HG03439 (cell line): ENCODE measurements around the gene CD274.
"Not testable (repeated sequence)": the region's sequence is repeated elsewhere in the genome, so short reads cannot be mapped to it uniquely, and the experiment has no call there.

ENCODE experiments used
- ATAC-seq: cut with Tn5 transposase; IDR thresholded peaks from one replicate; pipeline ENCODE4 v1.9.1; 2021; ENCODE audit warnings: mild to moderate bottlenecking, moderate library complexity; ENCODE audit not compliant: unreplicated experiment

The CD274 gene

GRCh38 chr9:5437254-5438216 is 12.8 kb upstream of the CD274 start, which contains the start of gene PLGRKT:
PLGRKT (minus strand) TSS chr9:5437925; CDS start chr9:5431977, 5,948 bp downstream.
- peak; percentile 90 for ATAC-seq

GRCh38 chr9:5438301-5439162 is 11.8 kb upstream of the CD274 start:
- ATAC-seq = peak; percentile 58

GRCh38 chr9:5440426-5440825 is 9.9 kb upstream of the CD274 start:
- no peak for ATAC-seq

- ATAC-seq = no peak
These were observed 9.3 kb upstream of the CD274 start for GRCh38 chr9:5441043-5441442.

- no peak for ATAC-seq
These were observed 7.8 kb upstream of the CD274 start for GRCh38 chr9:5442400-5443011.

GRCh38 chr9:5443850-5444249 is 6.5 kb upstream of the CD274 start:
- no peak for ATAC-seq

- not testable (repeated sequence) for ATAC-seq
These were observed 5.2 kb upstream of the CD274 start for GRCh38 chr9:5445096-5445495.

- no peak for ATAC-seq
These were observed 4.5 kb upstream of the CD274 start for GRCh38 chr9:5445886-5446285.

GRCh38 chr9:5446451-5447236 is 3.7 kb upstream of the CD274 start:
- ATAC-seq = no peak

GRCh38 chr9:5447337-5447736 is 3.0 kb upstream of the CD274 start:
- ATAC-seq = no peak

- no peak for ATAC-seq
These were observed 2.3 kb upstream of the CD274 start for GRCh38 chr9:5448016-5448415.

- no peak for ATAC-seq
These were observed 1.6 kb upstream of the CD274 start for GRCh38 chr9:5448461-5449435.

GRCh38 chr9:5449521-5450358 is 602 bp upstream of the CD274 start:
- ATAC-seq = no peak

- no peak for ATAC-seq
These were observed 1.9 kb downstream of the CD274 start for GRCh38 chr9:5452286-5452609.

- no peak for ATAC-seq
These were observed 2.7 kb downstream of the CD274 start for GRCh38 chr9:5453004-5453403.

GRCh38 chr9:5453673-5454072 is 3.3 kb downstream of the CD274 start:
- no peak for ATAC-seq

GRCh38 chr9:5455181-5455580 is 4.8 kb downstream of the CD274 start:
- ATAC-seq = no peak

GRCh38 chr9:5459289-5459829 is 9.0 kb downstream of the CD274 start:
- ATAC-seq = peak; percentile 52
